D341Med (cell line): ENCODE data around the gene COPS3.

Source experiments
- DNase-seq: peaks from one replicate; pipeline ENCODE4 v3.0.0; 2012; ENCODE audit warnings: low spot score

COPS3 gene

GRCh38 chr17:17241656-17242055 lies 39.4 kb downstream of the COPS3 start:
- no peak for DNase-seq

- no peak for DNase-seq
Observed at GRCh38 chr17:17239832-17240231, 41.2 kb downstream of the COPS3 start.

GRCh38 chr17:17237026-17237799 lies 43.8 kb downstream of the COPS3 start, which contains the start of gene FLCN:
Gene FLCN, minus strand, starts transcription at chr17:17237168. Its CDS starts 9,031 bp downstream, at chr17:17228137.
- peak; percentile 86 for DNase-seq

- no peak for DNase-seq
Observed at GRCh38 chr17:17236295-17237025, 44.6 kb downstream of the COPS3 start.

GRCh38 chr17:17235212-17236174 lies 45.6 kb downstream of the COPS3 start:
- no peak for DNase-seq

GRCh38 chr17:17232303-17232621 lies 48.8 kb downstream of the COPS3 start:
- no peak for DNase-seq

- no peak for DNase-seq
Observed at GRCh38 chr17:17231621-17232302, 49.3 kb downstream of the COPS3 start.

GRCh38 chr17:17229416-17230384 lies 51.3 kb downstream of the COPS3 start:
- no peak for DNase-seq

GRCh38 chr17:17228521-17229279 lies 52.3 kb downstream of the COPS3 start:
- no peak for DNase-seq

- DNase-seq = no peak
Observed at GRCh38 chr17:17227608-17228520, 53.2 kb downstream of the COPS3 start.

- DNase-seq = no peak
Observed at GRCh38 chr17:17226451-17227265, 54.4 kb downstream of the COPS3 start.

- DNase-seq = no peak
Observed at GRCh38 chr17:17225901-17226300, 55.1 kb downstream of the COPS3 start.

GRCh38 chr17:17224137-17224536 lies 56.9 kb downstream of the COPS3 start:
- DNase-seq = no peak

GRCh38 chr17:17223736-17224135 lies 57.3 kb downstream of the COPS3 start:
- no peak for DNase-seq

- DNase-seq = no peak
Observed at GRCh38 chr17:17221329-17221728, 59.7 kb downstream of the COPS3 start.

GRCh38 chr17:17220529-17220928 lies 60.5 kb downstream of the COPS3 start:
- no peak for DNase-seq

GRCh38 chr17:17217995-17218394 lies 63.1 kb downstream of the COPS3 start:
- no peak for DNase-seq

- no peak for DNase-seq
Observed at GRCh38 chr17:17216776-17217175, 64.3 kb downstream of the COPS3 start.
